Measurements from ENCODE around the gene PTRH1.

Gene PTRH1

DNA sequence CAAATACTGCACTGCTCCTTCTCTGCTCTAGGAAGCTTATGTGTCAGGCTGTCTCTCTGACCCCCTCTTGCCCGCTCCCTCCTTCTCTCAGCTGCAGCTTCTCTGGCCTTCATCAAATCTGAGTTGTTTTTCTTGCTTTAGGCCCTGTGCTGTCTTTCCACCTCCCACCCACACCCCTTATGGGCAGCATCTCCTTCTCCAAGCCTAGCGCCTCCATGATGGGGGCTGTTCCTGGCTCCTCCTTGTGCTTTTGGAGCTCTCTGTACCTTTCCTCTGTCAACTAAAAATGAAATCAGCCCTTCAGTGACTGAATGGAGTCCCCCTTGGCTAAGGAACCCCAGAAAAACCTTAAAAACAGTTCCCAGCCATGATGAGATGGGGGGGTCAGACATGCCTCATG, 15.3 kb downstream of the PTRH1 start:
- Histone ChIP-seq H3K27ac (ENCODE audit: low read length) (no peak overlapping the region), H3K4me2 (ENCODE audit: insufficient read depth, low read length) (no peak overlapping the region), H3K4me1 (ENCODE audit: insufficient read depth, low read length) (no peaks in the 10 kb centered on the region), H3K27me3 (ENCODE audit: insufficient read depth, low read length, poor library complexity) (no peaks in the 10 kb centered on the region), H3K4me3 (ENCODE audit: low read depth in 1 of 2, low read length in 2 of 2) (no peak overlapping the region), H3K79me2 (ENCODE audit: insufficient read depth, low read length) (no peaks in the 10 kb centered on the region), H3K36me3 (ENCODE audit: insufficient read depth, low read length) (no peaks in the 10 kb centered on the region), H4K20me1 (ENCODE audit: insufficient read depth, low read length) (no peaks in the 10 kb centered on the region), H3K9me3 (ENCODE audit: insufficient read depth, low read length, severe bottlenecking) (no peaks in the 10 kb centered on the region), H3K9ac (ENCODE audit: low read depth, low read length) (no peak overlapping the region), H2AFZ (ENCODE audit: low read depth, low read length) (no peak overlapping the region)
- no peak for DNase-seq
- TF ChIP-seq, protein P1, sequence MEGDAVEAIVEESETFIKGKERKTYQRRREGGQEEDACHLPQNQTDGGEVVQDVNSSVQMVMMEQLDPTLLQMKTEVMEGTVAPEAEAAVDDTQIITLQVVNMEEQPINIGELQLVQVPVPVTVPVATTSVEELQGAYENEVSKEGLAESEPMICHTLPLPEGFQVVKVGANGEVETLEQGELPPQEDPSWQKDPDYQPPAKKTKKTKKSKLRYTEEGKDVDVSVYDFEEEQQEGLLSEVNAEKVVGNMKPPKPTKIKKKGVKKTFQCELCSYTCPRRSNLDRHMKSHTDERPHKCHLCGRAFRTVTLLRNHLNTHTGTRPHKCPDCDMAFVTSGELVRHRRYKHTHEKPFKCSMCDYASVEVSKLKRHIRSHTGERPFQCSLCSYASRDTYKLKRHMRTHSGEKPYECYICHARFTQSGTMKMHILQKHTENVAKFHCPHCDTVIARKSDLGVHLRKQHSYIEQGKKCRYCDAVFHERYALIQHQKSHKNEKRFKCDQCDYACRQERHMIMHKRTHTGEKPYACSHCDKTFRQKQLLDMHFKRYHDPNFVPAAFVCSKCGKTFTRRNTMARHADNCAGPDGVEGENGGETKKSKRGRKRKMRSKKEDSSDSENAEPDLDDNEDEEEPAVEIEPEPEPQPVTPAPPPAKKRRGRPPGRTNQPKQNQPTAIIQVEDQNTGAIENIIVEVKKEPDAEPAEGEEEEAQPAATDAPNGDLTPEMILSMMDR (IDR thresholded peaks at IDR 0.05; ENCODE audit: borderline replicate concordance, extremely low read depth, low read length, poor library complexity, severe bottlenecking) = no peak
- TF ChIP-seq EZH2 (IDR thresholded peaks at IDR 0.05; ENCODE audit: borderline replicate concordance, low read depth, low read length, severe bottlenecking) = no peak
- no peak for ATAC-seq (ENCODE audit: insufficient read depth, low read depth)

DNA sequence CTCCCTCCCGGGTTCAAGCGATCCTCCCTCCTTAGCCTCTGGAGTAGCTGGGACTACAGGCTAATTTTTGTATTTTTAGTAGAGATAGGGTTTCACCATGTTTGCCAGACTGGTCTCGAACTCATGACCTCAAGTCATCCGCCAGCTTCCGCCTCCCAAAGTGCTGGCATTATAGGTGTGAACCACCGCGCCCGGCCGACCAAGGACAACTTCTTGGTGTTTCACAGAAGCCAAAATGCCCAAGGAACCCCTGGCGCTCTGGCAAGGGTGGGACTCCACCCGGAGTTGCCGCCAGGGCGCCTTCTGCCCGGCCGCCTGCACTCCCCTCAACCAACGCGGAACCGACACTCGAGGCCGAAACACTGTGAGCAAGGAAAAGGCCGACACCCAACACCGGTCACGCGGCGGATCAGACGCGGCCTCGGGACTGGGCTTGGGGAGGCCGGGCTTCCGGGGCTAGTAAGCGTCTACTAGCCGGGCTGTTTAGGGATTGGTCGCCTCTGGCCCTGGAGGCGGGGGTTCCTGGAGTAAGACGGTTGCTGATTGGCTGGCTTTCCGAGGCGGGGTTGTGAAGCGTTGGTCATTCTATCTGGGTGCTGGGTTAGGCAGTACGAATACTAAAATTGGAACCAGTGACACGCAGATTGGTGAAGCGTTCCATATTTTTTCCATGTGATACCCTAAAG, 16.3 kb downstream of the PTRH1 start:
- TF ChIP-seq, protein P1 (IDR thresholded peaks at IDR 0.05; ENCODE audit: borderline replicate concordance, extremely low read depth, low read length, poor library complexity, severe bottlenecking) = no peak
- no peak for TF ChIP-seq EZH2 (IDR thresholded peaks at IDR 0.05; ENCODE audit: borderline replicate concordance, low read depth, low read length, severe bottlenecking)
- Histone ChIP-seq H3K36me3 (ENCODE audit: insufficient read depth, low read length) (no peaks in the 10 kb centered on the region), H3K27ac (ENCODE audit: low read length) (no peak overlapping the region), H3K4me1 (ENCODE audit: insufficient read depth, low read length) (no peaks in the 10 kb centered on the region), H4K20me1 (ENCODE audit: insufficient read depth, low read length) (no peaks in the 10 kb centered on the region), H3K9me3 (ENCODE audit: insufficient read depth, low read length, severe bottlenecking) (no peaks in the 10 kb centered on the region), H2AFZ (ENCODE audit: low read depth, low read length) (no peak overlapping the region), H3K79me2 (ENCODE audit: insufficient read depth, low read length) (no peaks in the 10 kb centered on the region), H3K4me2 (ENCODE audit: insufficient read depth, low read length) (no peak overlapping the region), H3K27me3 (ENCODE audit: insufficient read depth, low read length, poor library complexity) (no peaks in the 10 kb centered on the region), H3K4me3 (ENCODE audit: low read depth in 1 of 2, low read length in 2 of 2) (no peak overlapping the region), H3K9ac (ENCODE audit: low read depth, low read length) (no peak overlapping the region)
- ATAC-seq (ENCODE audit: insufficient read depth, low read depth) (no peak), DNase-seq (no peak)

DNA sequence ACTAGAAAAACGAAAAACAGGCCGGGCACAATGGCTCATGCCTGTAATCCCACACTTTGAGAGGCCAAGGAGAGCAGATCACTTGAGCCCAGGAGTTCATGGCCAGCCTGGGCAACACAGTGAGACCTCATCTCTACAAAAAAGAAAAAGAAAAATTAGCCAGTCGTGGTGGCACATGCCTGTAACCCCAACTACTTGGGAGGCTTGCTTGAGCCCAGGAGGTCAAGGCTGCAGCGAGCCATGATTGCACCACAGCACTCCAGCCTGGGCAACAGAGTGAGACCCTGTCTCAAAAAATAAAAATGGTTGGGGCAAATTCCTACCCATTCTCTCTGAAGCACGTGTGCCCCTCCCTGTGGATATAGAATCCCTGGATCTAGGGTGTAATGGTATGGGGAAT, 17.1 kb downstream of the PTRH1 start:
- no peaks in the 10 kb centered on the region for H4K20me1 ChIP-seq (ENCODE audit: insufficient read depth, low read length)
- no peak for ATAC-seq (ENCODE audit: insufficient read depth, low read depth)
- H3K79me2 ChIP-seq (ENCODE audit: insufficient read depth, low read length) = no peaks in the 10 kb centered on the region
- no peak overlapping the region for H3K4me2 ChIP-seq (ENCODE audit: insufficient read depth, low read length)
- no peak overlapping the region for H3K9ac ChIP-seq (ENCODE audit: low read depth, low read length)
- H3K27me3 ChIP-seq (ENCODE audit: insufficient read depth, low read length, poor library complexity) = no peaks in the 10 kb centered on the region
- no peak for DNase-seq
- H2AFZ ChIP-seq (ENCODE audit: low read depth, low read length) = no peak overlapping the region
- H3K4me1 ChIP-seq (ENCODE audit: insufficient read depth, low read length) = no peaks in the 10 kb centered on the region
- no peaks in the 10 kb centered on the region for H3K36me3 ChIP-seq (ENCODE audit: insufficient read depth, low read length)
- H3K27ac ChIP-seq (ENCODE audit: low read length) = no peak overlapping the region
- TF ChIP-seq, protein P1 (IDR thresholded peaks at IDR 0.05; ENCODE audit: borderline replicate concordance, extremely low read depth, low read length, poor library complexity, severe bottlenecking) = no peak
- no peak for TF ChIP-seq EZH2 (IDR thresholded peaks at IDR 0.05; ENCODE audit: borderline replicate concordance, low read depth, low read length, severe bottlenecking)
- H3K4me3 ChIP-seq (ENCODE audit: low read depth in 1 of 2, low read length in 2 of 2) = no peak overlapping the region
- no peaks in the 10 kb centered on the region for H3K9me3 ChIP-seq (ENCODE audit: insufficient read depth, low read length, severe bottlenecking)
